HAP-1 (cell line): ENCODE results near the gene RPL10.
A peak's percentile ranks its signal among the peaks of the same experiment; 100 is the strongest.
"Not testable (repeated sequence)": the region's sequence is repeated elsewhere in the genome, so short reads cannot be mapped to it uniquely, and the experiment has no call there.

Experiments used
- DNase-seq, 2 experiments: peaks; one replicate each; pipeline ENCODE4 v3.0.0-alpha.2; 2016 to 2020; ENCODE audit warnings: low spot score in 2 of 2
- H3K27me3 ChIP-seq: fragments of 250-450 bp; sonication (Bioruptor Pico); 2 replicates; pipeline ENCODE4 v1.5.1; 2020; ENCODE audit warnings: low read depth, mild to moderate bottlenecking, moderate library complexity
- H3K36me3 ChIP-seq: fragments of 250-450 bp; sonication (Bioruptor Pico); replicated peaks from 2 replicates; pipeline ENCODE4 v1.5.1; 2020; ENCODE audit warnings: mild to moderate bottlenecking
- H3K4me1 ChIP-seq: fragments of 250-450 bp; sonication (Bioruptor Pico); 2 replicates; pipeline ENCODE4 v1.5.1; 2020; ENCODE audit warnings: mild to moderate bottlenecking
- H3K4me3 ChIP-seq: fragments of 250-450 bp; sonication (Bioruptor Pico); 2 replicates; pipeline ENCODE4 v1.5.1; 2020; ENCODE audit warnings: mild to moderate bottlenecking, moderate library complexity
- H3K9me3 ChIP-seq: fragments of 250-450 bp; sonication (Bioruptor Pico); 2 replicates; pipeline ENCODE4 v1.5.1; 2020; ENCODE audit warnings: mild to moderate bottlenecking, moderate library complexity
- in situ Hi-C: fragments of 300-500 bp; cut with MboI; formaldehyde crosslinking; loops from 3 replicates; pipeline ENCODE4 v1.14.3; 2020; ENCODE audit warnings: low sequenced_read_pairs, inconsistent platforms, mixed read lengths

RPL10 gene

DNA sequence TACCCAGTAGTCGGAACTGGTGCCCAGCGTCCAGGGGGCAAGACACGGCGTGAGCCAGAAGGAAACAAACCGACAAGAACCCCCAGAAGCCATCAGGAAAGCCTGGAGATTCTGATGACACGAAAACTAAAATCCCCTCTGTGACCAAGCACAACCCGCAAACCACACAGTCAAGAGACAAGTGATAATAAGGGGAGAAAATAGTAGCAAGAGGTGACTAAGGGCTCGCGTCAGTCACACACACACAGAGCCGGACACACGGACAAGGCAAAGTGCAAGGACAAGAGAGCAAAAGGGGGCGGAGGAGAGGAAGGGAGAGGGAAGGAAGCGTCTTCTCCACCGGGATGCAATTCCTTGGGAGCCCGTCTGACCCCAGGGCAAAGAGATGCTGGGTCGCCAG lies 9.5 kb upstream of the RPL10 start:
- not testable (repeated sequence) for H3K4me1 ChIP-seq, H3K27me3 ChIP-seq, H3K4me3 ChIP-seq, DNase-seq, H3K9me3 ChIP-seq, H3K36me3 ChIP-seq
- in situ Hi-C loops: loop anchor here (25.0 kb wide), 1 partner anchor 374 kb away; the partner anchor contains the start of genes DKC1 and GAB3

DNA sequence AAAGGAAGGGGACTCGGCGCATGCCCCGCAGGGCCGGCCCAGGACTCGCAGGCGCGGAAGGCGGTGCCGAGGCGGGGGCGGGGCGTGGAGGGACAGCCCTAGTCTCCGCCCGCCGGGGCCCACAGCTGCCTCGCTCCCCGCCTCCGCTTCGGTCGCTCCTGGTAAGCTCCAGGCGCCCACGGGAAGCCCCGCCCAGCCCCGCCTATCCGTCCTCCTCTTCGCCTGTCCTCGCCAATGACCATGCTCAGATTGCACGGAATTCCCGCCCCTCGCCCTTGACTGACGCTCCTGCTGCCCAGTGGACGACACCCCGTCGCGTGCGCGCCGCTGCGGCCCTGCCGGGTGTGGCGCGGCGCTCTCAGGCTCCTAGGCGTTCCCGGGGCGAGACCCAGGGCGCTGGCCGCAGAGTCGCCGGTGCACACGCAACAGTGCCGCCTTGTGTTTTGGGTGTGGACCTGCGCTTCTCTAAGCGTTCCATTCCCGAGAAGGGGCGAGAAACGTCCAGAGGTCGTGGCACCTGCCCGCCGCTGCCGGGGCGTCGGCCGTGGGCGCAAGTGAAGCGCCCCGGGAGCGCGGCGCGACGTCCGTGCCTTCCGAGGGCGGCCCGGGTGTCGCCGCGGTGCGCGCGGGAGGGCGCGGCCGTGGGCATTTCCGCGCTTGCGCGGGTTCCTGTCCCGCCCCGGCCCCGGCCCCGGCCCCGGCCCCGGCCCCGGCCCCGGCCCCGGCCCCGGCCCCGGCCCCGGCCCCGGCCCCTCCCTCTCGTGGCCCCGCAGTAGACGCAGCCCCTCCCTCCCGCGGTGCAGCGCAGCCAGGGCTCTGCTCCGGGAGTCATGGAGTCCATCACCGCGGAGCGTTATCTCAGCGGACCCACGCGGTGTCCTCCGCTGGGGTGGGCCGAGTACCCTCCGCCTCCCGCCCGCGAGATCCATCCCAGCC lies 8.1 kb upstream of the RPL10 start:
- in situ Hi-C loops: loop anchor here (25.0 kb wide), 1 partner anchor 372 kb away; the partner anchor contains the start of genes DKC1 and GAB3
- not testable (repeated sequence) for H3K4me1 ChIP-seq, H3K36me3 ChIP-seq, H3K4me3 ChIP-seq, H3K27me3 ChIP-seq, H3K9me3 ChIP-seq
- DNase-seq: peak in 1 of 2 experiments; percentile 35

GRCh38 chrX:154396363-154396762 lies 1.8 kb upstream of the RPL10 start:
- not testable (repeated sequence) for H3K27me3 ChIP-seq, DNase-seq, H3K4me3 ChIP-seq, H3K4me1 ChIP-seq, H3K9me3 ChIP-seq
- peaks cover 31% of the 10 kb centered on the region for H3K36me3 ChIP-seq
- in situ Hi-C loops: loop anchor here (25.0 kb wide), 1 partner anchor 366 kb away; the partner anchor contains the start of genes DKC1 and GAB3

GRCh38 chrX:154396973-154397887 lies 947 bp upstream of the RPL10 start:
- no peaks in the 10 kb centered on the region for H3K27me3 ChIP-seq
- in situ Hi-C loops: loop anchor here (25.0 kb wide), 1 partner anchor 365 kb away; the partner anchor contains the start of genes DKC1 and GAB3

DNA sequence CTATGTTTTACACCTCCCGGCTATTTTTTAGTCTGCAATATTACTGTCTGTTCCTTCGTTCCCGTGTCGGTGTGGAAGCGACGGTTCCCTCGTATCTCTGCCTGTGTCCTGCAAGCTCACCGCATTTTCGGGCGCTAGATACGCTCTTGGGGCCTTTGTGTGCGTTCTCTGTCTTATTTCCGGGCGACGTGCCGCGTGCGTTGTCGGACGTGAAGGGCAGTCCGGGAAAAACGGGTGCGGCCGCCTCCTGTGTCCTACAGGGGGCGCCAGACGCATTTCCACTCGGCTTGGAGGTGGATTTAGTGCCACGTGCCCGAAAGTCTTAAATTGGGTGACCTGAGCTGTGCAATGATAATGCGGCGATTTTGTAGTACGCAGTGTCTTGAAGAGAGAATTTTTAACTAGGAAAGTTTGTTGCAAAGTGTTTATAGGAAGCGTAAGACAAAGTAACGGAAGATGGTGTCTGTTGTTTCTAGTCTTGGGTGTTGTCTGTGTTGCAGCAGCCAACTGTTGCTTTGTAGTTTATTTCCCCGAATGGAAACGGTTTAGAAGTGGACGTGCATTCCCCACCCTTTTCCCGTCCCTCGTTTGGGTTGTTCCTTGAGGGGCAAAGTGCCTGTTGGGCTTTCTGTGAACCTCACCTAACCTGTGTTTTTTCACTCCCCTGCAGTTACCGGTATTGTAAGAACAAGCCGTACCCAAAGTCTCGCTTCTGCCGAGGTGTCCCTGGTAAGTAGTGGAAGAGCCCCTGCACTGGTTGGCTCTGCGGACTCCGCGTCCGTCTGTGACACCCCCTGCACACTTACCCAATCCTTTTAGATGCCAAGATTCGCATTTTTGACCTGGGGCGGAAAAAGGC lies 720 bp downstream of the RPL10 start:
- in situ Hi-C loops: loop anchor here (25.0 kb wide), 1 partner anchor 363 kb away; the partner anchor contains the start of genes DKC1 and GAB3
- H3K36me3 ChIP-seq: peaks cover 32% of the 10 kb centered on the region
- DNase-seq: peak; percentile 66 to 91
- no peaks in the 10 kb centered on the region for H3K9me3 ChIP-seq
- H3K4me1 ChIP-seq: peaks cover 9% of the 10 kb centered on the region
- H3K27me3 ChIP-seq: no peaks in the 10 kb centered on the region
- H3K4me3 ChIP-seq: peak overlapping the region; percentile 78

More at GRCh38 chrX:154396973-154397887, 947 bp upstream of the RPL10 start:
- Histone ChIP-seq H3K4me3 (peak overlapping the region; percentile 78), H3K9me3 (no peaks in the 10 kb centered on the region), H3K4me1 (peaks cover 9% of the 10 kb centered on the region), H3K36me3 (peaks cover 32% of the 10 kb centered on the region)
- peak; percentile 80 to 91 for DNase-seq

GRCh38 chrX:154399527-154400368 lies 1.6 kb downstream of the RPL10 start:
- Histone ChIP-seq H3K4me1 (peaks cover 9% of the 10 kb centered on the region), H3K9me3 (no peaks in the 10 kb centered on the region), H3K27me3 (no peaks in the 10 kb centered on the region), H3K36me3 (peaks cover 32% of the 10 kb centered on the region), H3K4me3 (peak overlapping the region; percentile 78)
- DNase-seq: no peak
- in situ Hi-C loops: loop anchor here (25.0 kb wide), 1 partner anchor 363 kb away; the partner anchor contains the start of genes DKC1 and GAB3

DNA sequence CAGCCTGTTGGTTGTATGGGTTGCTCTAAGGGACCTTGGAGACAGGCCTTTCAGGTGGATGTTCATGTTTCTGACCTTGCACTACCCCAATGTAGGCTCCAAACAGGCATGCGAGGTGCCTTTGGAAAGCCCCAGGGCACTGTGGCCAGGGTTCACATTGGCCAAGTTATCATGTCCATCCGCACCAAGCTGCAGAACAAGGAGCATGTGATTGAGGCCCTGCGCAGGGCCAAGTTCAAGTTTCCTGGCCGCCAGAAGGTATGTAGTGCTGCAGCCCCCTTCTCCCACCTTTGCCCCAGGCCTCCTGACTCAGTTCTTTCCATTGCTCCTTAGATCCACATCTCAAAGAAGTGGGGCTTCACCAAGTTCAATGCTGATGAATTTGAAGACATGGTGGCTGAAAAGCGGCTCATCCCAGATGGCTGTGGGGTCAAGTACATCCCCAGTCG lies 2.2 kb downstream of the RPL10 start:
- Histone ChIP-seq H3K36me3 (peaks cover 32% of the 10 kb centered on the region), H3K4me3 (peak overlapping the region; percentile 78; the same call in 1 of the 2 replicates)
- H3K9me3 ChIP-seq, H3K27me3 ChIP-seq, in situ Hi-C loops, H3K4me1 ChIP-seq, DNase-seq: not testable (repeated sequence)

DNA sequence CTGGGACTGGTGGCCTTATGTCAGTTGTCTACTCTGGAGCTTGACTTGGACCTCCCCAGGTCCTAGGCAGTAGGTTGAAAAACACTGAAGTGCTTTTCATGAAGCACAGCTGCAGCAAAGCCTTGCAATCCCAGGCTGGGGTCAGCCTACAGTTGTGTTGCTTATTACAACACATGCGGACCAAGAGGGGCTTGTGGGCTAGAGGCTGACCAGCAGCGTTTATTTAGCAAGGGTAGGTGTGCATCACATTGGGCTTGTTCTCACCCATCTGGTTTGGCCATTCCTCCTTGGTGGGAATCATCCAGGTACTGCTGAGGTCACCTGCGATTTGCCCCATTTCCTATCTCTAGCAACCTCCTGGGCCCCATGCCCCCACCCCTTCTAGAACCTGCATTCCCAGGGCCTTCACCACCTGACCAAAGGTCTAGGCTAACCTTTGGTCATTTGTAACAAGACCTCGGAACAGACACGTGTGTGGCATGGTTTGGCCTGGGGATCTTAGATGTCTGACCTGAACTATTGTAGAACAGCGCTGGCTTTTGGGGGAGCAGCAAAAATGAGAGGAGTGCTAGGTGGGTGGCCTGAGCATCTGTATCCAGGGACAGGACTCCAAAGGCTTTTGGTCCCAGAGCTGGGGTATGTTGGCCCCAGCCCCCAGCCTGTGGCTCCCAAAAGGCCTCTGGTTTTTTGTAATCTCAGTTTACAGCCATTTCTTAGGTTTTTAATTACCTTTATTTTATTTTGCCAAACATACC lies 3.0 kb downstream of the RPL10 start:
- H3K9me3 ChIP-seq: no peaks in the 10 kb centered on the region
- no peaks in the 10 kb centered on the region for H3K27me3 ChIP-seq
- H3K4me1 ChIP-seq: peaks cover 9% of the 10 kb centered on the region
- peaks cover 32% of the 10 kb centered on the region for H3K36me3 ChIP-seq
- H3K4me3 ChIP-seq: no peak overlapping the region
- DNase-seq: peak; percentile 58 to 75
- in situ Hi-C loops: no loop called here

GRCh38 chrX:154401918-154402621 lies 3.9 kb downstream of the RPL10 start:
- Histone ChIP-seq H3K36me3 (peaks cover 32% of the 10 kb centered on the region), H3K4me3 (no peak overlapping the region), H3K9me3 (no peaks in the 10 kb centered on the region), H3K27me3 (no peaks in the 10 kb centered on the region), H3K4me1 (peaks cover 4% of the 10 kb centered on the region)
- DNase-seq: peak; percentile 52 to 66
- in situ Hi-C loops: no loop called here

- Histone ChIP-seq H3K4me1 (peaks cover 2% of the 10 kb centered on the region), H3K4me3 (no peak overlapping the region), H3K9me3 (no peaks in the 10 kb centered on the region), H3K36me3 (peaks cover 32% of the 10 kb centered on the region), H3K27me3 (no peaks in the 10 kb centered on the region)
- DNase-seq: peak in 1 of 2 experiments; percentile 47
- in situ Hi-C loops: no loop called here
Measured at GRCh38 chrX:154402622-154403127, 4.5 kb downstream of the RPL10 start.

- no peak overlapping the region for H3K4me3 ChIP-seq
- H3K36me3 ChIP-seq: peaks cover 32% of the 10 kb centered on the region
- no peak for DNase-seq
- no peaks in the 10 kb centered on the region for H3K27me3 ChIP-seq
- in situ Hi-C loops: no loop called here
- H3K9me3 ChIP-seq: no peaks in the 10 kb centered on the region
- no peaks in the 10 kb centered on the region; the same call in 1 of the 2 replicates for H3K4me1 ChIP-seq
Measured at GRCh38 chrX:154403192-154403591, 5.0 kb downstream of the RPL10 start.
